Measurements from ENCODE around the gene AQP11.

GRCh38 chr11:77558380-77558779, 31.4 kb upstream of the AQP11 start:
- TF ChIP-seq CTCF (conservative IDR thresholded peaks at IDR 0.05; ENCODE audit: low read depth, low read length): no peak
- TF ChIP-seq EZH2 (IDR thresholded peaks at IDR 0.05; ENCODE audit: low read length, unreplicated experiment): no peak
